IMR-90 (cell line): Measurements from ENCODE around the gene EXO1. TPM values are rescaled to one million over a fixed set of nuclear protein-coding genes. Genes with fewer than 3 reads are reported as not detected.

ENCODE experiments used
- ATAC-seq: fragments of 200-7000 bp; cut with Tn5 transposase; 2 replicates; pipeline ENCODE4 v1.9.1; 2020; ENCODE audit warnings: low read depth, mild to moderate bottlenecking, moderate library complexity
- BruUV-seq: library from RNA; stranded (reverse); fragments of 400-500 nt; replicated peaks from 2 replicates; lab custom pipeline; 2021; lab: Mats Ljungman, UMichigan
- CTCF ChIA-PET: fragments of 300-600 bp; formaldehyde crosslinking; extraction: SDS; loops from one replicate; lab custom pipeline; 2021; ENCODE audit warnings: antibody characterized with exemption; lab: Yijun Ruan, JAX
- POLR2A ChIA-PET: fragments of 300-600 bp; sonication (Branson Sonifier 250); formaldehyde crosslinking; loops from one replicate; lab custom pipeline; 2022; ENCODE audit warnings: antibody characterized with exemption; ENCODE audit not compliant: unreplicated experiment; lab: Charles Lee
- DNase-seq: peaks from one replicate; pipeline ENCODE4 v3.0.0; 2013
- H2AFZ ChIP-seq: replicated peaks from 2 replicates; pipeline ENCODE3; 2013; ENCODE audit warnings: low read length, mild to moderate bottlenecking; ENCODE audit not compliant: poor library complexity
- H2AK5ac ChIP-seq: 2 replicates; pipeline ENCODE4 v1.6.1; 2013; ENCODE audit warnings: low read depth, low read length, inconsistent platforms
- H2AK9ac ChIP-seq: replicated peaks from 2 replicates; pipeline ENCODE3; 2013; ENCODE audit warnings: mild to moderate bottlenecking, low read depth, low read length, moderate library complexity; ENCODE audit not compliant: poor library complexity
- H2BK120ac ChIP-seq: 2 replicates; pipeline ENCODE4 v1.6.1; 2013; ENCODE audit warnings: low read depth, low read length, inconsistent platforms
- H2BK15ac ChIP-seq: 3 replicates; pipeline ENCODE4 v1.6.1; 2013; ENCODE audit warnings: low read depth, low read length, inconsistent platforms
- H2BK20ac ChIP-seq: 2 replicates; pipeline ENCODE4 v1.6.1; 2013; ENCODE audit warnings: low read depth, mild to moderate bottlenecking, inconsistent platforms, low read length, moderate library complexity
- H2BK5ac ChIP-seq: 2 replicates; pipeline ENCODE4 v1.6.1; 2013; ENCODE audit warnings: mild to moderate bottlenecking, low read depth, low read length, inconsistent platforms; ENCODE audit not compliant: poor library complexity, severe bottlenecking
- H3K14ac ChIP-seq: replicated peaks from 2 replicates; pipeline ENCODE4 v1.6.1; 2013; ENCODE audit warnings: low read depth, low read length, inconsistent platforms
- H3K18ac ChIP-seq: 2 replicates; pipeline ENCODE4 v1.6.1; 2013; ENCODE audit warnings: low read depth, low read length, control low read depth
- H3K23ac ChIP-seq: 2 replicates; pipeline ENCODE4 v1.6.1; 2013; ENCODE audit warnings: low read depth, low read length, inconsistent platforms
- H3K27ac ChIP-seq: 2 replicates; pipeline ENCODE4 v1.5.1; 2013; ENCODE audit warnings: mild to moderate bottlenecking, control low read depth, low read length; ENCODE audit not compliant: insufficient read depth
- H3K27me3 ChIP-seq: 2 replicates; pipeline ENCODE4 v1.6.1; 2013; ENCODE audit warnings: low read length; ENCODE audit not compliant: control insufficient read depth, insufficient read depth
- H3K36me3 ChIP-seq: 2 replicates; pipeline ENCODE4 v1.6.1; 2013; ENCODE audit warnings: low read length, mixed read lengths; ENCODE audit not compliant: control insufficient read depth, insufficient read depth
- H3K4ac ChIP-seq: 2 replicates; pipeline ENCODE4 v1.6.1; 2013; ENCODE audit warnings: low read depth, low read length, inconsistent platforms
- H3K4me1 ChIP-seq: 2 replicates; pipeline ENCODE4 v1.6.1; 2013; ENCODE audit warnings: low read length, mixed read lengths; ENCODE audit not compliant: control insufficient read depth, insufficient read depth
- H3K4me2 ChIP-seq: 2 replicates; pipeline ENCODE4 v1.6.1; 2013; ENCODE audit warnings: low read depth, mild to moderate bottlenecking, control low read depth, low read length, moderate library complexity
- H3K4me3 ChIP-seq: 2 replicates; pipeline ENCODE4 v1.5.1; 2013; ENCODE audit warnings: low read depth, mild to moderate bottlenecking, control low read depth, low read length, moderate library complexity; ENCODE audit not compliant: insufficient read depth
- H3K56ac ChIP-seq: 2 replicates; pipeline ENCODE4 v1.6.1; 2013; ENCODE audit warnings: low read length, inconsistent platforms; ENCODE audit not compliant: insufficient read depth; ENCODE audit errors: extremely low read depth
- H3K79me1 ChIP-seq, 2 experiments: 2 replicates each; pipeline ENCODE4 v1.6.1; 2013; ENCODE audit warnings: low read length in 2 of 2, inconsistent platforms in 1 of 2, low read depth in 1 of 2
- H3K9ac ChIP-seq: 2 replicates; pipeline ENCODE4 v1.6.1; 2013; ENCODE audit warnings: low read depth, low read length, control low read depth
- H3K9me1 ChIP-seq: 2 replicates; pipeline ENCODE4 v1.6.1; 2013; ENCODE audit warnings: low read length, inconsistent platforms; ENCODE audit not compliant: insufficient read depth
- H3K9me3 ChIP-seq: 2 replicates; pipeline ENCODE4 v1.6.1; 2013; ENCODE audit warnings: low read length; ENCODE audit not compliant: control insufficient read depth, insufficient read depth
- H4K20me1 ChIP-seq: 2 replicates; pipeline ENCODE4 v1.6.1; 2013; ENCODE audit warnings: low read length, inconsistent platforms; ENCODE audit not compliant: insufficient read depth
- H4K5ac ChIP-seq: 2 replicates; pipeline ENCODE4 v1.6.1; 2013; ENCODE audit warnings: mild to moderate bottlenecking, low read depth, low read length, control low read depth
- H4K8ac ChIP-seq, 2 experiments: 2 replicates each; pipeline ENCODE4 v1.6.1; 2013; ENCODE audit warnings: low read depth in 2 of 2, low read length in 2 of 2, control low read depth in 1 of 2, inconsistent platforms in 1 of 2
- H4K91ac ChIP-seq: 2 replicates; pipeline ENCODE4 v1.6.1; 2013; ENCODE audit warnings: low read depth, low read length, inconsistent platforms; ENCODE audit not compliant: insufficient read depth
- BHLHE40 ChIP-seq: fragments of 150-350 bp; IDR thresholded peaks from 2 replicates; pipeline ENCODE4 v1.6.1; 2016; ENCODE audit warnings: mild to moderate bottlenecking, low read depth, low read length
- CEBPB ChIP-seq: IDR thresholded peaks from 2 replicates; pipeline ENCODE4 v1.6.1; 2012; ENCODE audit warnings: low read depth, low read length, improper control_type of control experiment
- CHD1 ChIP-seq: IDR thresholded peaks from 2 replicates; pipeline ENCODE4 v1.6.1; 2012; ENCODE audit warnings: low read depth, low read length, improper control_type of control experiment
- CTCF ChIP-seq: conservative IDR thresholded peaks from 2 replicates; pipeline ENCODE4 v1.5.1; 2012; ENCODE audit warnings: mild to moderate bottlenecking, low read depth, low read length, improper control_type of control experiment
- MXI1 ChIP-seq: IDR thresholded peaks from 2 replicates; pipeline ENCODE4 v1.6.1; 2012; ENCODE audit warnings: low read depth, mild to moderate bottlenecking, low read length, moderate library complexity, borderline replicate concordance
- NFE2L2 ChIP-seq: fragments of 150-350 bp; IDR thresholded peaks from 2 replicates; pipeline ENCODE4 v1.6.1; 2016; ENCODE audit warnings: low read depth, mild to moderate bottlenecking, low read length
- POLR2A ChIP-seq: IDR thresholded peaks from 2 replicates; pipeline ENCODE4 v1.6.1; 2012; ENCODE audit warnings: mild to moderate bottlenecking, low read depth, low read length
- RAD21 ChIP-seq: IDR thresholded peaks from 2 replicates; pipeline ENCODE4 v1.6.1; 2012; ENCODE audit warnings: low read length, improper control_type of control experiment
- RCOR1 ChIP-seq: IDR thresholded peaks from 2 replicates; pipeline ENCODE4 v1.6.1; 2012; ENCODE audit warnings: mild to moderate bottlenecking, low read length, improper control_type of control experiment; ENCODE audit not compliant: insufficient replicate concordance
- RFX5 ChIP-seq: IDR thresholded peaks from 2 replicates; pipeline ENCODE4 v1.8.0; 2012; ENCODE audit warnings: low read depth, mild to moderate bottlenecking, low read length, moderate library complexity
- USF2 ChIP-seq: fragments of 150-350 bp; IDR thresholded peaks from 2 replicates; pipeline ENCODE4 v1.6.1; 2017; ENCODE audit warnings: mild to moderate bottlenecking, antibody characterized with exemption, low read length, low read depth
- WGBS, 2 experiments: methylation state at CpG; one replicate each; pipeline versions ENCODE4 v1.1.5 to v1.1.7; 2013; ENCODE audit warnings: missing lambda C conversion rate in 2 of 2; ENCODE audit not compliant: insufficient read length in 1 of 2; ENCODE audit errors: extremely low coverage in 2 of 2; 5-methylcytosine and 5-hydroxymethylcytosine counted together
- dilution Hi-C: fragments of 300-500 bp; cut with HindIII; formaldehyde crosslinking; loops from one replicate; pipeline ENCODE4 v1.14.3; 2018; ENCODE audit warnings: low sequenced_read_pairs; ENCODE audit not compliant: unreplicated experiment
- in situ Hi-C: fragments of 300-500 bp; cut with MboI; formaldehyde crosslinking; loops from 3 replicates; pipeline ENCODE4 v1.14.3; 2019; ENCODE audit warnings: low sequenced_read_pairs, inconsistent platforms, mixed read lengths
- intact Hi-C: fragments of 100-400 bp; cut with micrococcal nuclease; formaldehyde crosslinking; loops from 2 replicates; pipeline ENCODE4 v1.10.0; 2022
- polyA plus RNA-seq, 3 experiments: library from polyadenylated mRNA; depleted of rRNA; stranded (reverse); fragments of >200 nt; gene quantifications; 2 replicates each; pipeline ENCODE4 v1.2.3, GENCODE V29; 2012; ENCODE audit warnings: low replicate concordance in 1 of 3
- total RNA-seq: library from RNA; depleted of rRNA; stranded (reverse); fragments of >200 nt; gene quantifications from 2 replicates; pipeline ENCODE4 v1.2.3, GENCODE V29; 2012
- TF ChIP-seq, protein P1 (sequence below): fragments of 150-350 bp; IDR thresholded peaks from 2 replicates; pipeline ENCODE4 v1.6.1; 2016; ENCODE audit warnings: low read depth, mild to moderate bottlenecking, low read length, moderate library complexity, borderline replicate concordance

The EXO1 gene
- total and polyA plus RNA-seq, 2 of the 4 experiments (the other 2 are of a cell fraction) = 5.1 to 12.9 TPM

DNA sequence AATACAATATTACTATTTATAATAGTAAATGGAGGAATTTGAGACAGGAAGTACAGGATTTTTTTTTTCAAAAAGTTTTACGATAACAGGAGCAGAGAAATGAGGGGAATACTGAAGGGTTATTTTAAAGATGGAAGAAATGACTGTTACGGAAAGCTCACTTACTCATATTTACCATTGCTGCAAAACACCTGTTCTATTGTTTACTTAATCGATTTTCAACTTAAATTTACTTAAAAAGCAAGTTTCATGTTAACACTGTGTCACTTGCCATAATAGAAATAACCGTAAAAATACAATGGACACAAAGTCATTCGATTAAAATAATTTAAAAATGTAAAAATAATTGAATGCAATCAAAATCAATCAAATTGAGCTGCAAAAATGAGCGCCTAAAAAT is 3.4 kb upstream of the EXO1 start:
- intact Hi-C loops = no loop called here

More for the DNA sequence above, 3.4 kb upstream of the EXO1 start:
- Histone ChIP-seq H3K27me3 (no peaks in the 10 kb centered on the region), H2AFZ (no peak overlapping the region), H2BK20ac (no peak overlapping the region), H4K8ac (no peak overlapping the region), H3K14ac (no peak overlapping the region), H3K27ac (no peak overlapping the region), H2BK120ac (no peak overlapping the region), H3K4me3 (no peak overlapping the region), H4K5ac (no peak overlapping the region), H4K20me1 (no peaks in the 10 kb centered on the region), H3K4me1 (peaks cover 3% of the 10 kb centered on the region), H3K9me3 (no peaks in the 10 kb centered on the region), H3K36me3 (no peaks in the 10 kb centered on the region; the same call in 1 of the 2 replicates), H2AK9ac (no peak overlapping the region), H3K56ac (no peak overlapping the region), H4K91ac (no peak overlapping the region), H3K23ac (no peak overlapping the region), H2AK5ac (no peak overlapping the region), H2BK15ac (no peak overlapping the region), H3K9me1 (peaks cover 4% of the 10 kb centered on the region), H2BK5ac (no peak overlapping the region), H3K9ac (no peak overlapping the region), H3K4ac (no peak overlapping the region), H3K4me2 (no peak overlapping the region), H3K18ac (no peak overlapping the region), H3K79me1 (peaks cover 5 to 7% of the 10 kb centered on the region in 2 experiments; a peak in 3 of 4 replicates)
- DNase-seq (no peak), ATAC-seq (no peak)
- POLR2A ChIA-PET = no interaction called here
- no CpG with 5 or more reads among the region's 6 CpGs for WGBS, 2 experiments
- CTCF ChIA-PET = no interaction called here
- dilution Hi-C loops (no loop called here), in situ Hi-C loops (no loop called here)
- TF ChIP-seq NFE2L2 (no peak), BHLHE40 (no peak), RFX5 (no peak), CTCF (no peak), POLR2A (no peak), CEBPB (no peak), RCOR1 (no peak), USF2 (no peak), RAD21 (no peak), CHD1 (no peak), MXI1 (no peak)
- TF ChIP-seq, protein P1, sequence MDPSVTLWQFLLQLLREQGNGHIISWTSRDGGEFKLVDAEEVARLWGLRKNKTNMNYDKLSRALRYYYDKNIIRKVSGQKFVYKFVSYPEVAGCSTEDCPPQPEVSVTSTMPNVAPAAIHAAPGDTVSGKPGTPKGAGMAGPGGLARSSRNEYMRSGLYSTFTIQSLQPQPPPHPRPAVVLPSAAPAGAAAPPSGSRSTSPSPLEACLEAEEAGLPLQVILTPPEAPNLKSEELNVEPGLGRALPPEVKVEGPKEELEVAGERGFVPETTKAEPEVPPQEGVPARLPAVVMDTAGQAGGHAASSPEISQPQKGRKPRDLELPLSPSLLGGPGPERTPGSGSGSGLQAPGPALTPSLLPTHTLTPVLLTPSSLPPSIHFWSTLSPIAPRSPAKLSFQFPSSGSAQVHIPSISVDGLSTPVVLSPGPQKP = no peak
- no TSS peak for BruUV-seq
